IMR-90 (cell line): Measurements from ENCODE around the gene GPATCH2L. TPM values are rescaled to one million over a fixed set of nuclear protein-coding genes. Genes with fewer than 3 reads are reported as not detected.

ENCODE experiments used
- ATAC-seq: fragments of 200-7000 bp; cut with Tn5 transposase; 2 replicates; pipeline ENCODE4 v1.9.1; 2020; ENCODE audit warnings: low read depth, mild to moderate bottlenecking, moderate library complexity
- BruUV-seq: library from RNA; stranded (reverse); fragments of 400-500 nt; replicated peaks from 2 replicates; lab custom pipeline; 2021; lab: Mats Ljungman, UMichigan
- CTCF ChIA-PET: fragments of 300-600 bp; formaldehyde crosslinking; extraction: SDS; loops from one replicate; lab custom pipeline; 2021; ENCODE audit warnings: antibody characterized with exemption; lab: Yijun Ruan, JAX
- POLR2A ChIA-PET: fragments of 300-600 bp; sonication (Branson Sonifier 250); formaldehyde crosslinking; loops from one replicate; lab custom pipeline; 2022; ENCODE audit warnings: antibody characterized with exemption; ENCODE audit not compliant: unreplicated experiment; lab: Charles Lee
- DNase-seq: peaks from one replicate; pipeline ENCODE4 v3.0.0; 2013
- H2AFZ ChIP-seq: replicated peaks from 2 replicates; pipeline ENCODE3; 2013; ENCODE audit warnings: low read length, mild to moderate bottlenecking; ENCODE audit not compliant: poor library complexity
- H2AK5ac ChIP-seq: 2 replicates; pipeline ENCODE4 v1.6.1; 2013; ENCODE audit warnings: low read depth, low read length, inconsistent platforms
- H2AK9ac ChIP-seq: replicated peaks from 2 replicates; pipeline ENCODE3; 2013; ENCODE audit warnings: mild to moderate bottlenecking, low read depth, low read length, moderate library complexity; ENCODE audit not compliant: poor library complexity
- H2BK120ac ChIP-seq: 2 replicates; pipeline ENCODE4 v1.6.1; 2013; ENCODE audit warnings: low read depth, low read length, inconsistent platforms
- H2BK15ac ChIP-seq: 3 replicates; pipeline ENCODE4 v1.6.1; 2013; ENCODE audit warnings: low read depth, low read length, inconsistent platforms
- H2BK20ac ChIP-seq: 2 replicates; pipeline ENCODE4 v1.6.1; 2013; ENCODE audit warnings: low read depth, mild to moderate bottlenecking, inconsistent platforms, low read length, moderate library complexity
- H2BK5ac ChIP-seq: 2 replicates; pipeline ENCODE4 v1.6.1; 2013; ENCODE audit warnings: mild to moderate bottlenecking, low read depth, low read length, inconsistent platforms; ENCODE audit not compliant: poor library complexity, severe bottlenecking
- H3K14ac ChIP-seq: replicated peaks from 2 replicates; pipeline ENCODE4 v1.6.1; 2013; ENCODE audit warnings: low read depth, low read length, inconsistent platforms
- H3K18ac ChIP-seq: 2 replicates; pipeline ENCODE4 v1.6.1; 2013; ENCODE audit warnings: low read depth, low read length, control low read depth
- H3K23ac ChIP-seq: 2 replicates; pipeline ENCODE4 v1.6.1; 2013; ENCODE audit warnings: low read depth, low read length, inconsistent platforms
- H3K27ac ChIP-seq: 2 replicates; pipeline ENCODE4 v1.5.1; 2013; ENCODE audit warnings: mild to moderate bottlenecking, control low read depth, low read length; ENCODE audit not compliant: insufficient read depth
- H3K27me3 ChIP-seq: 2 replicates; pipeline ENCODE4 v1.6.1; 2013; ENCODE audit warnings: low read length; ENCODE audit not compliant: control insufficient read depth, insufficient read depth
- H3K36me3 ChIP-seq: 2 replicates; pipeline ENCODE4 v1.6.1; 2013; ENCODE audit warnings: low read length, mixed read lengths; ENCODE audit not compliant: control insufficient read depth, insufficient read depth
- H3K4ac ChIP-seq: 2 replicates; pipeline ENCODE4 v1.6.1; 2013; ENCODE audit warnings: low read depth, low read length, inconsistent platforms
- H3K4me1 ChIP-seq: 2 replicates; pipeline ENCODE4 v1.6.1; 2013; ENCODE audit warnings: low read length, mixed read lengths; ENCODE audit not compliant: control insufficient read depth, insufficient read depth
- H3K4me2 ChIP-seq: 2 replicates; pipeline ENCODE4 v1.6.1; 2013; ENCODE audit warnings: low read depth, mild to moderate bottlenecking, control low read depth, low read length, moderate library complexity
- H3K4me3 ChIP-seq: 2 replicates; pipeline ENCODE4 v1.5.1; 2013; ENCODE audit warnings: low read depth, mild to moderate bottlenecking, control low read depth, low read length, moderate library complexity; ENCODE audit not compliant: insufficient read depth
- H3K56ac ChIP-seq: 2 replicates; pipeline ENCODE4 v1.6.1; 2013; ENCODE audit warnings: low read length, inconsistent platforms; ENCODE audit not compliant: insufficient read depth; ENCODE audit errors: extremely low read depth
- H3K79me1 ChIP-seq, 2 experiments: 2 replicates each; pipeline ENCODE4 v1.6.1; 2013; ENCODE audit warnings: low read length in 2 of 2, inconsistent platforms in 1 of 2, low read depth in 1 of 2
- H3K9ac ChIP-seq: 2 replicates; pipeline ENCODE4 v1.6.1; 2013; ENCODE audit warnings: low read depth, low read length, control low read depth
- H3K9me1 ChIP-seq: 2 replicates; pipeline ENCODE4 v1.6.1; 2013; ENCODE audit warnings: low read length, inconsistent platforms; ENCODE audit not compliant: insufficient read depth
- H3K9me3 ChIP-seq: 2 replicates; pipeline ENCODE4 v1.6.1; 2013; ENCODE audit warnings: low read length; ENCODE audit not compliant: control insufficient read depth, insufficient read depth
- H4K20me1 ChIP-seq: 2 replicates; pipeline ENCODE4 v1.6.1; 2013; ENCODE audit warnings: low read length, inconsistent platforms; ENCODE audit not compliant: insufficient read depth
- H4K5ac ChIP-seq: 2 replicates; pipeline ENCODE4 v1.6.1; 2013; ENCODE audit warnings: mild to moderate bottlenecking, low read depth, low read length, control low read depth
- H4K8ac ChIP-seq, 2 experiments: 2 replicates each; pipeline ENCODE4 v1.6.1; 2013; ENCODE audit warnings: low read depth in 2 of 2, low read length in 2 of 2, control low read depth in 1 of 2, inconsistent platforms in 1 of 2
- H4K91ac ChIP-seq: 2 replicates; pipeline ENCODE4 v1.6.1; 2013; ENCODE audit warnings: low read depth, low read length, inconsistent platforms; ENCODE audit not compliant: insufficient read depth
- BHLHE40 ChIP-seq: fragments of 150-350 bp; IDR thresholded peaks from 2 replicates; pipeline ENCODE4 v1.6.1; 2016; ENCODE audit warnings: mild to moderate bottlenecking, low read depth, low read length
- CEBPB ChIP-seq: IDR thresholded peaks from 2 replicates; pipeline ENCODE4 v1.6.1; 2012; ENCODE audit warnings: low read depth, low read length, improper control_type of control experiment
- CHD1 ChIP-seq: IDR thresholded peaks from 2 replicates; pipeline ENCODE4 v1.6.1; 2012; ENCODE audit warnings: low read depth, low read length, improper control_type of control experiment
- FOS ChIP-seq: fragments of 150-350 bp; IDR thresholded peaks from 2 replicates; pipeline ENCODE4 v1.6.1; 2016; ENCODE audit warnings: low read depth, low read length
- MAFK ChIP-seq: IDR thresholded peaks from 2 replicates; pipeline ENCODE4 v1.6.1; 2012; ENCODE audit warnings: low read depth, low read length, improper control_type of control experiment
- MAZ ChIP-seq: IDR thresholded peaks from 2 replicates; pipeline ENCODE4 v1.6.1; 2012; ENCODE audit warnings: low read depth, mild to moderate bottlenecking, low read length, improper control_type of control experiment, moderate library complexity, borderline replicate concordance
- MXI1 ChIP-seq: IDR thresholded peaks from 2 replicates; pipeline ENCODE4 v1.6.1; 2012; ENCODE audit warnings: low read depth, mild to moderate bottlenecking, low read length, moderate library complexity, borderline replicate concordance
- NFE2L2 ChIP-seq: fragments of 150-350 bp; IDR thresholded peaks from 2 replicates; pipeline ENCODE4 v1.6.1; 2016; ENCODE audit warnings: low read depth, mild to moderate bottlenecking, low read length
- POLR2A ChIP-seq: IDR thresholded peaks from 2 replicates; pipeline ENCODE4 v1.6.1; 2012; ENCODE audit warnings: mild to moderate bottlenecking, low read depth, low read length
- RAD21 ChIP-seq: IDR thresholded peaks from 2 replicates; pipeline ENCODE4 v1.6.1; 2012; ENCODE audit warnings: low read length, improper control_type of control experiment
- RCOR1 ChIP-seq: IDR thresholded peaks from 2 replicates; pipeline ENCODE4 v1.6.1; 2012; ENCODE audit warnings: mild to moderate bottlenecking, low read length, improper control_type of control experiment; ENCODE audit not compliant: insufficient replicate concordance
- RFX5 ChIP-seq: IDR thresholded peaks from 2 replicates; pipeline ENCODE4 v1.8.0; 2012; ENCODE audit warnings: low read depth, mild to moderate bottlenecking, low read length, moderate library complexity
- SMC3 ChIP-seq: fragments of 150-350 bp; IDR thresholded peaks from 2 replicates; pipeline ENCODE4 v1.6.1; 2016; ENCODE audit warnings: low read depth, mild to moderate bottlenecking, antibody characterized with exemption, low read length, moderate library complexity
- WGBS, 2 experiments: methylation state at CpG; one replicate each; pipeline versions ENCODE4 v1.1.5 to v1.1.7; 2013; ENCODE audit warnings: missing lambda C conversion rate in 2 of 2; ENCODE audit not compliant: insufficient read length in 1 of 2; ENCODE audit errors: extremely low coverage in 2 of 2; 5-methylcytosine and 5-hydroxymethylcytosine counted together
- dilution Hi-C: fragments of 300-500 bp; cut with HindIII; formaldehyde crosslinking; loops from one replicate; pipeline ENCODE4 v1.14.3; 2018; ENCODE audit warnings: low sequenced_read_pairs; ENCODE audit not compliant: unreplicated experiment
- in situ Hi-C: fragments of 300-500 bp; cut with MboI; formaldehyde crosslinking; loops from 3 replicates; pipeline ENCODE4 v1.14.3; 2019; ENCODE audit warnings: low sequenced_read_pairs, inconsistent platforms, mixed read lengths
- intact Hi-C: fragments of 100-400 bp; cut with micrococcal nuclease; formaldehyde crosslinking; loops from 2 replicates; pipeline ENCODE4 v1.10.0; 2022
- polyA plus RNA-seq, 3 experiments: library from polyadenylated mRNA; depleted of rRNA; stranded (reverse); fragments of >200 nt; gene quantifications; 2 replicates each; pipeline ENCODE4 v1.2.3, GENCODE V29; 2012; ENCODE audit warnings: low replicate concordance in 1 of 3
- total RNA-seq: library from RNA; depleted of rRNA; stranded (reverse); fragments of >200 nt; gene quantifications from 2 replicates; pipeline ENCODE4 v1.2.3, GENCODE V29; 2012
- TF ChIP-seq, protein P1 (sequence below): fragments of 150-350 bp; IDR thresholded peaks from 2 replicates; pipeline ENCODE4 v1.6.1; 2017; ENCODE audit warnings: mild to moderate bottlenecking, antibody characterized with exemption, low read length, low read depth
- TF ChIP-seq, protein P2 (sequence below): conservative IDR thresholded peaks from 2 replicates; pipeline ENCODE4 v1.5.1; 2012; ENCODE audit warnings: mild to moderate bottlenecking, low read depth, low read length, improper control_type of control experiment
- TF ChIP-seq, protein P3 (sequence below): fragments of 150-350 bp; IDR thresholded peaks from 2 replicates; pipeline ENCODE4 v1.6.1; 2016; ENCODE audit warnings: low read depth, mild to moderate bottlenecking, low read length, moderate library complexity, borderline replicate concordance

Gene GPATCH2L
- total and polyA plus RNA-seq, 2 of the 4 experiments (the other 2 are of a cell fraction) = 15.6 to 51.4 TPM

DNA sequence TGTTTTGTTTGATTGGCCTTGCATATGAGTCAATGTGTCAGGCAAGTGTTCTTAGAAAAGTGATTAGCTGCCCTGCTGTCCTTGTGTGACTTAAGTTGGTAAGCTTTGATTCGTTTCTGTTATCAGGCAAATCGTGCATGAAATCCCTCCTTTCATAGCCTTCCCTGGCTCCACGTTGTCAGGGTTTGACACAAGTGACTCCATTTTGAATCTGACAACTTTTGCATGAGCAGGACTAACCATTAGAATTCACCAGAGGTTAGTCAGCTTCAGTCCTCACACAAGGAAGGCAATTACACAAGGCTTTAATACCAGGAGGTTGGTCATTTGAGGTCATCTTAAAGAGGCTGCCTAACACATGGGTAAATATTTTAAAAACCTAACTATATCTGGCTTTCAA, 68.2 kb downstream of the GPATCH2L start:
- in situ Hi-C loops = no loop called here

More for the DNA sequence above, 68.2 kb downstream of the GPATCH2L start:
- intact Hi-C loops (no loop called here), dilution Hi-C loops (no loop called here)
- Histone ChIP-seq H3K4ac (no peak overlapping the region), H4K5ac (no peak overlapping the region), H2BK15ac (no peak overlapping the region), H4K91ac (no peak overlapping the region), H3K23ac (no peak overlapping the region), H3K9ac (no peak overlapping the region), H2AK5ac (no peak overlapping the region), H3K18ac (no peak overlapping the region), H3K9me3 (no peaks in the 10 kb centered on the region), H3K4me2 (no peak overlapping the region), H3K56ac (no peak overlapping the region), H4K20me1 (no peaks in the 10 kb centered on the region), H2AFZ (no peak overlapping the region), H3K36me3 (no peaks in the 10 kb centered on the region), H2BK5ac (no peak overlapping the region), H4K8ac (no peak overlapping the region), H3K27me3 (no peaks in the 10 kb centered on the region), H3K4me1 (no peaks in the 10 kb centered on the region), H3K79me1 (no peaks in the 10 kb centered on the region), H3K14ac (no peak overlapping the region), H2BK20ac (no peak overlapping the region), H2AK9ac (no peak overlapping the region), H2BK120ac (no peak overlapping the region), H3K4me3 (no peak overlapping the region), H3K27ac (no peak overlapping the region), H3K9me1 (no peaks in the 10 kb centered on the region)
- BruUV-seq = no TSS peak
- TF ChIP-seq, protein P1, sequence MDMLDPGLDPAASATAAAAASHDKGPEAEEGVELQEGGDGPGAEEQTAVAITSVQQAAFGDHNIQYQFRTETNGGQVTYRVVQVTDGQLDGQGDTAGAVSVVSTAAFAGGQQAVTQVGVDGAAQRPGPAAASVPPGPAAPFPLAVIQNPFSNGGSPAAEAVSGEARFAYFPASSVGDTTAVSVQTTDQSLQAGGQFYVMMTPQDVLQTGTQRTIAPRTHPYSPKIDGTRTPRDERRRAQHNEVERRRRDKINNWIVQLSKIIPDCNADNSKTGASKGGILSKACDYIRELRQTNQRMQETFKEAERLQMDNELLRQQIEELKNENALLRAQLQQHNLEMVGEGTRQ = no peak
- no peak for TF ChIP-seq SMC3
- TF ChIP-seq CHD1 = no peak
- TF ChIP-seq, protein P2, sequence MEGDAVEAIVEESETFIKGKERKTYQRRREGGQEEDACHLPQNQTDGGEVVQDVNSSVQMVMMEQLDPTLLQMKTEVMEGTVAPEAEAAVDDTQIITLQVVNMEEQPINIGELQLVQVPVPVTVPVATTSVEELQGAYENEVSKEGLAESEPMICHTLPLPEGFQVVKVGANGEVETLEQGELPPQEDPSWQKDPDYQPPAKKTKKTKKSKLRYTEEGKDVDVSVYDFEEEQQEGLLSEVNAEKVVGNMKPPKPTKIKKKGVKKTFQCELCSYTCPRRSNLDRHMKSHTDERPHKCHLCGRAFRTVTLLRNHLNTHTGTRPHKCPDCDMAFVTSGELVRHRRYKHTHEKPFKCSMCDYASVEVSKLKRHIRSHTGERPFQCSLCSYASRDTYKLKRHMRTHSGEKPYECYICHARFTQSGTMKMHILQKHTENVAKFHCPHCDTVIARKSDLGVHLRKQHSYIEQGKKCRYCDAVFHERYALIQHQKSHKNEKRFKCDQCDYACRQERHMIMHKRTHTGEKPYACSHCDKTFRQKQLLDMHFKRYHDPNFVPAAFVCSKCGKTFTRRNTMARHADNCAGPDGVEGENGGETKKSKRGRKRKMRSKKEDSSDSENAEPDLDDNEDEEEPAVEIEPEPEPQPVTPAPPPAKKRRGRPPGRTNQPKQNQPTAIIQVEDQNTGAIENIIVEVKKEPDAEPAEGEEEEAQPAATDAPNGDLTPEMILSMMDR = no peak
- TF ChIP-seq, protein P3, sequence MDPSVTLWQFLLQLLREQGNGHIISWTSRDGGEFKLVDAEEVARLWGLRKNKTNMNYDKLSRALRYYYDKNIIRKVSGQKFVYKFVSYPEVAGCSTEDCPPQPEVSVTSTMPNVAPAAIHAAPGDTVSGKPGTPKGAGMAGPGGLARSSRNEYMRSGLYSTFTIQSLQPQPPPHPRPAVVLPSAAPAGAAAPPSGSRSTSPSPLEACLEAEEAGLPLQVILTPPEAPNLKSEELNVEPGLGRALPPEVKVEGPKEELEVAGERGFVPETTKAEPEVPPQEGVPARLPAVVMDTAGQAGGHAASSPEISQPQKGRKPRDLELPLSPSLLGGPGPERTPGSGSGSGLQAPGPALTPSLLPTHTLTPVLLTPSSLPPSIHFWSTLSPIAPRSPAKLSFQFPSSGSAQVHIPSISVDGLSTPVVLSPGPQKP = no peak
- no peak for TF ChIP-seq FOS
- TF ChIP-seq MXI1 = no peak
- no peak for TF ChIP-seq RCOR1
- TF ChIP-seq POLR2A = no peak
- no peak for TF ChIP-seq NFE2L2
- no peak for TF ChIP-seq RFX5
- TF ChIP-seq MAFK = no peak
- no peak for TF ChIP-seq CEBPB
- no peak for TF ChIP-seq MAZ
- TF ChIP-seq RAD21 = no peak
- no peak for TF ChIP-seq BHLHE40
- ChIA-PET POLR2A (no interaction called here), CTCF (no interaction called here)
- ATAC-seq (no peak), DNase-seq (no peak)
- no CpG with 5 or more reads among the region's 3 CpGs for WGBS, 2 experiments
